GM21423 (cell line): ENCODE results near the gene RPS16.

Experiments
- ATAC-seq: cut with Tn5 transposase; IDR thresholded peaks from one replicate; pipeline ENCODE4 v1.9.1; 2021; ENCODE audit warnings: mild to moderate bottlenecking, moderate library complexity; ENCODE audit not compliant: unreplicated experiment

Gene RPS16

DNA sequence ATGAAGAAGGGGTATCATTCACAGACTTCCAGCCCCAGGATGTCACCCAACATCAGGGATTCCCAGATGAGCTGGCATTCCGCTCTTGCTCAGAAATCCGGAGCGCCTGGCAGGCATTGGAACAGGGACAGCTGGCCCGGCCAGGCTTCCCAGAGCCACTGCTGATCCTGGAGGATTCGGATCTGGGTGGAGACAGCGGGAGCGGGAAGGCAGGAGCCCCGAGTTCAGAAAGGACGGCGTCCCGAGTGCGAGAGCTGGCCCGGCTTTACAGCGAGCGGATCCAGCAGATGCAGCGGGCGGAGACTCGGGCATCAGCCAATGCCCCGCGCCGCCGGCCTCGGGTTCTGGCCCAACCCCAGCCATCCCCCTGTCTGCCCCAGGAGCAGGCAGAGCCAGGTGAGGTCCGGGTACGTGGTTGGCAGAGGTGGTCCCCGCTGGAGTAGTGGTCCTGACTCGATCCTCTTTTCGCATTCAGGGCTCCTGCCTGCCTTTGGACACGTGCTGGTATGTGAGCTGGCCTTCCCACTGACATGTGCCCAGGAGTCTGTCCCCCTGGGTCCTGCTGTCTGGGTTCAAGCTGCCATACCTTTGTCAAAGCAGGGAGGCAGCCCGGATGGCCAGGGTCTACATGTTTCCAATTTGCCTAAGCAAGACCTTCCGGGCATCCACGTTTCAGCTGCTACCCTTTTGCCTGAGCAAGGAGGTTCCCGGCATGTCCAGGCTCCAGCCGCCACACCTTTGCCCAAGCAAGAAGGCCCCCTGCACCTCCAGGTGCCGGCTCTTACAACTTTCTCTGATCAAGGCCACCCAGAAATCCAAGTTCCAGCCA is 12.3 kb downstream of the RPS16 start:
- ATAC-seq: no peak

- no peak for ATAC-seq
Measured at GRCh38 chr19:39422020-39422419, 13.7 kb downstream of the RPS16 start.

DNA sequence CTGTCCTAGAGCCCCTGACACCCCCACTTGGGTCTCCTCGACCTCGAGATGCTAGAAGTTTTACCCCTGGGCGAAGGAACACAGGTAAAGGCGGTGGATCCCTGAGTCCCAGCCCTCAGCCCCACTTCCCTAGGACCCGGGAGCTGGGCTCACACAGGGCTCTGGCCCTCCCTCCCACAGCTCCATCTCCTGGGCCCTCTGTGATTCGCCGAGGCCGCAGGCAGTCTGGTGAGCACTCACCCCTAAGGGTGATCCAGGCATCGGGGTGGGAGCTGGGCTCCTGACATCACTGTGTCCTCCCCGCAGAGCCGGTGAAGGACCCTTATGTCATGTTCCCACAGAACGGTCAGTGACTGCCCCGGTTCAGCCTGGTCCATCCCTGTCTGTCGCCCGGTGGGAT is 15.0 kb downstream of the RPS16 start:
- ATAC-seq: no peak

- no peak for ATAC-seq
Measured at GRCh38 chr19:39419003-39419402, 16.7 kb downstream of the RPS16 start.

DNA sequence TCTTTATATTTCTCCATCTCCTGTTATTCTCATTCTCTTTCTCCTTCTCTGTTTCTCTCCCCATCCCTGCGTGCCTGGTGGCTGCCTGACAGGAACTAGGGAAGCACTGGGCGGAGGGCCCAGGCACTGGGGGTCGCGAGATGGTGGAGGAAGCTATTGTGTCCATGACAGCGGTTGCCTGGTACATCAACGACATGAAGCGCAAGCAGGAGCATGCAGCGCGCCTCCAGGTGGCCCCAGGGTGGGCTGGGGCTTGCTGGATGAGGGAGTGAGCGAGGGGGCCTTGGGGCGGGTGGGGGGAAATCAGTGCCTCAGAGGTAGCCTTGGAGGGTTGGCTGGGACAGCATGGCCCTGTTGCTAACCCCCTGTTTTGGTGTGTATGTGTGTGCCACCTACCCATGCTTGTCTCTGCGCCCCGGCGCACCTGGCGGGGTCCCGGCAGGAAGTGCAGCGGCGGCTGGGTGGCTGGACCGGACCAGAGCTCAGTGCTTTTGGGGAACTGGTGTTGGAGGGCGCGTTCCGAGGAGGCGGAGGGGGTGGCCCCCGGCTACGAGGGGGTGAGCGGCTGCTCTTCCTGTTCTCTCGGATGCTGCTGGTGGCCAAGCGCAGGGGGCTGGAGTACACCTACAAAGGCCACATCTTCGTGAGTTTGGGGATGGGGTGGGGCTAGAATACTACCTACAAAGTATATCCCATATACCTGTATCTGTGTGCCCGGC is 18.1 kb downstream of the RPS16 start:
- ATAC-seq: no peak

DNA sequence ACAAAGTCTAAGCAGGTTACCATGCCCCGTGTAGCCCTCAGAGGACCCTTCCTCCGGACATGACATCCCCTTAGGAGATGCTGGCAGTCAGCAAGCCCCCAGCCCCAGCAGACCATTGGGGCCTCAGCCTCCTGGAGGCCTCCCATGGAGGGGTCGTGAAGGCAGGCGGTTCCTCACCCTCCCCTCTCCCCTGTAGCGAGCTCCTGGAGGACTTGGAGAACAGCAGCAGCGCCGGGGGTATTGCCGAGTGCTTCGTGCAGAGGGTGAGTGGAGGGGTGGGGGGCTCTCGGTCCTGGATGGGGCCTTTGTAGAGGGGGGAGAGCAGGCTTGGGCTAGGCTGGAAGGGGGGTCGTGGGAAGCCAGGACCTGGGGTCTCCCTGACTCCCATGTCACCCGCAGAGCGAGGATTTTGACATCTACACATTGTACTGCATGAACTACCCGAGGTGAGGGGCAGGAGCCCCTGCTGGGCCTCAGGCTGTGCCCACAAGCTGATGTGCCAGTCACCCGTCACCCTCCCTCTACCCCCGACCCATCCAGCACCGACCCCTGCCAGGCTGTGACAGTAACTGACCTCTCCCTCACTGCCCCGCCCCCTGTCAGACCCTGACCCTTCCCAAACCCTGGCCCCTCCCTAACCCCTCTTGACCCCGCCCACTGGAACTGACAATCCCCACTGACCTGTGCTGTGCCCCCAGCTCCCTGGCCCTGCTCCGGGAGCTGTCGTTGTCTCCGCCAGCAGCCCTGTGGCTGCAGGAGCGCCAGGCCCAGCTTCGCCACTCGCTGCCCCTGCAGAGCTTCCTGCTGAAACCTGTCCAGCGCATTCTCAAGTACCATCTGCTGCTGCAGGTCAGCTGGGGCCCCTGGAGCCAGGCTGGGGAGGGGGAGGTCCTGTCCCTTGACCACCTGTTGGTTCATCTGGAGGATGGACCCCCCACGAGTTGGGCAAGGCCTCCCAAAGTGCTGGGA is 19.3 kb downstream of the RPS16 start:
- ATAC-seq: no peak

- ATAC-seq: no peak
Measured at GRCh38 chr19:39415111-39416046, 20.4 kb downstream of the RPS16 start.

GRCh38 chr19:39413911-39414608 is 21.7 kb downstream of the RPS16 start:
- ATAC-seq: no peak

- no peak for ATAC-seq
Measured at GRCh38 chr19:39413272-39413910, 22.4 kb downstream of the RPS16 start.

DNA sequence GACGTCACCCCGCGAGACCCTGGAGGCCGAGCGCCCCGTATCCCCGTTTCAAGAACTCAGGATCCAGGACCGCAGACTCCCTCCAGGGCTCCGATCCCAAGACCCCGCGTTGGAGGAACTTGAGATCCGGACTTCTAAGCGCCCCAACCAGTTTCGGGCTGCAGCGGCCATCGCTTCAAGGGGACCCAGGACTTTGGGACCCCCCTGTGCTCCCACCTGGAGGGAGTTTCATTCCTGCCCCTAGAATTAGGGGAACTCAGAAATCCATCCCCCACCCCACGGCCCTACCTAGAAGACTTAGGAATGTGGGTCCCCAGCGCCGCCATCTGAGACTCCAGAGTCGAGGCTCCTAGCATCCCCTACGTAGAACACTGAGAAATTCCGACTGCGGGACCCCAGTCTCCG is 22.9 kb downstream of the RPS16 start:
- ATAC-seq: no peak

- peak; percentile 47 for ATAC-seq
Measured at GRCh38 chr19:39412100-39412866, 23.5 kb downstream of the RPS16 start, which contains the start of gene PLEKHG2. Gene PLEKHG2 (plus strand): TSS chr19:39412669. CDS start chr19:39414087, 1,418 bp downstream.

DNA sequence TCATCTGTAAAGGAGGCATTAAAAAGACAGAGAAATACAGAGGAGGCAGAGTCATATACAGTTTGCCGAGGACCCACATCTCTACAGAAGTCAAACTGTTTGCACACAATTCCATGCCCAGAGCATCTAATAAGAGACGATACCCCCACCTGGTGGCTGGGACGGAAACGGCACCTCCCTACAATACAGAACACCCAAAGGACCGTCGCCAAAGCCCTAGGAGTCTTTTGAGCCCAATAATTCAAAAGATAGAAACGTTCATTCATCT is 24.0 kb downstream of the RPS16 start:
- ATAC-seq: peak; percentile 22

DNA sequence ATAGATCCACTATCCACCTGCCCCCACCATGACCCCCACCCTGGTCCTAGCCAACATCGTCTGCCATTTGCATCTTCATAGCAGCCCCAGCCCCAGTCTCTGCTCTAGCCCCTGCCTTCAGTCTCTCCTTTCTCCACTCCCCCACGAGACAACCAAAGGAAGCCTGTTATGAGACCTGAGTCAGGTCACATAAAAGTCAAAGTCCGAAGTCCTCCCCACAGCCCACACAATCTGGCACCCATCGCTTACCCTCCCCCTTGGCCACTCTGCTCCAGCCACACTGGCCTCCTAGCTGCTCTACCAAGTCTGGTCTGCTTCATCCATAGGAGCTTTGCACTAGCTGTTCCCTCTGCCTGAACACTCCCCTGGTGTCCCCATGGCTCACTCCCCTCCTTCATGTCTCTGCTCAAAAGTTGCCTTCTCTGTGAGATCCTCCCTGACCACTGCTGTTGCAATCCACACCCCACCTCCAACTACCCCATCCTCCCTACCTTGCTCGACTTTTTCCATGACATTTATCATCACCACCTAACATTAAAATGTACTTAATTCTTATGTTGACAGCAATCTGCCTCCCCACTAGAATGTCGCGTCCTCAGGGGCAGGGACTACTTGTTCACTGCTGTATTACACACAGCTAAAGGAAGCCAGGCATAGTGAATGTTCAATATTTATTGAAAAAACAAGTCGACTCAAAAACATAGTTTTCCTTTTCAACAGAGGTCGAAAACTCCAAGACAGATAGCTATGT is 24.5 kb downstream of the RPS16 start:
- ATAC-seq: no peak

GRCh38 chr19:39410831-39411080 is 25.0 kb downstream of the RPS16 start:
- ATAC-seq: no peak

- ATAC-seq: peak; percentile 19
Measured at GRCh38 chr19:39410017-39410830, 25.5 kb downstream of the RPS16 start.

- ATAC-seq: no peak
Measured at GRCh38 chr19:39409208-39410016, 26.3 kb downstream of the RPS16 start.
